A549 (cell line): ENCODE measurements around the gene FHIT. TPM values are rescaled to one million over a fixed set of nuclear protein-coding genes. Genes with fewer than 3 reads are reported as not detected.

Experiments used
- ATAC-seq, 2 experiments: fragments of 200-7000 bp in 1 of 2; fragments of >200 bp in 1 of 2; cut with Nextera tagmentation in 1 of 2; cut with Tn5 transposase in 1 of 2; 3 replicates each; pipeline versions ENCODE4 v1.8.0 to v1.9.1; 2018 to 2020; ENCODE audit warnings: mild to moderate bottlenecking in 1 of 2, moderate library complexity in 1 of 2
- CTCF ChIA-PET: fragments of 300-600 bp; sonication (Branson Sonifier 250); formaldehyde crosslinking; extraction: SDS; loops from one replicate; lab custom pipeline; 2021; ENCODE audit warnings: antibody characterized with exemption, inconsistent platforms; lab: Yijun Ruan, JAX
- POLR2A ChIA-PET: fragments of 350-600 bp; formaldehyde crosslinking; extraction: SDS; loops from one replicate; lab custom pipeline; 2021; ENCODE audit warnings: antibody characterized with exemption, inconsistent platforms; lab: Yijun Ruan, JAX
- DNase-seq, 2 experiments: peaks; one replicate each; pipeline versions ENCODE4 v3.0.0 to v3.0.0-alpha.2; 2011 to 2016; ENCODE audit warnings: low read depth in 1 of 2, low spot score in 1 of 2
- FAIRE-seq: peaks from 2 replicates; lab custom pipeline; 2011; peaks lifted over from hg19 to GRCh38; lab: Jason Lieb, UNC
- H3K27ac ChIP-seq, 2 experiments: fragments of >200 bp; sonication (Bioruptor Twin); formaldehyde crosslinking; 3 replicates each; pipeline ENCODE4 v1.5.1; 2016 to 2017
- H3K4me1 ChIP-seq: fragments of >200 bp; sonication (Bioruptor Twin); formaldehyde crosslinking; 3 replicates; pipeline ENCODE4 v1.6.1; 2016
- H3K4me2 ChIP-seq: fragments of >200 bp; sonication (Bioruptor Twin); formaldehyde crosslinking; 3 replicates; pipeline ENCODE4 v1.6.1; 2016
- H3K4me3 ChIP-seq: fragments of >200 bp; sonication (Bioruptor Twin); formaldehyde crosslinking; 3 replicates; pipeline ENCODE4 v1.5.1; 2016
- H3K9me3 ChIP-seq: fragments of >200 bp; sonication (Bioruptor Twin); formaldehyde crosslinking; 3 replicates; pipeline ENCODE4 v1.6.1; 2016
- CBX8 ChIP-seq: fragments of 200-600 bp; sonication (generic); IDR thresholded peaks from 2 replicates; pipeline ENCODE4 v1.6.1; 2016
- CHD2 ChIP-seq: fragments of 150-350 bp; IDR thresholded peaks from 2 replicates; pipeline ENCODE4 v1.6.1; 2014; ENCODE audit warnings: low read length; ENCODE audit not compliant: partially characterized antibody
- EHF ChIP-seq: fragments of 250-450 bp; sonication (Bioruptor Pico); IDR thresholded peaks from 2 replicates; pipeline ENCODE4 v1.5.0; 2020; ENCODE audit warnings: mild to moderate bottlenecking
- HEYL ChIP-seq: fragments of 250-450 bp; sonication (Bioruptor Pico); IDR thresholded peaks from 2 replicates; pipeline ENCODE4 v1.8.0; 2021; ENCODE audit warnings: mild to moderate bottlenecking, moderate library complexity
- HOXA7 ChIP-seq: fragments of 250-450 bp; sonication (Bioruptor Pico); IDR thresholded peaks from 2 replicates; pipeline ENCODE4 v1.5.0; 2020; ENCODE audit warnings: mild to moderate bottlenecking, moderate library complexity
- HOXB5 ChIP-seq: fragments of 250-450 bp; sonication (Bioruptor Pico); IDR thresholded peaks from 2 replicates; pipeline ENCODE4 v1.5.0; 2020; ENCODE audit warnings: mild to moderate bottlenecking, moderate library complexity
- KDM1A ChIP-seq: fragments of 200-600 bp; sonication (generic); IDR thresholded peaks from 2 replicates; pipeline ENCODE4 v1.6.1; 2016; ENCODE audit warnings: low read depth, mild to moderate bottlenecking
- MAFK ChIP-seq: fragments of 450-650 bp; IDR thresholded peaks from 2 replicates; pipeline ENCODE4 v1.6.1; 2014; ENCODE audit not compliant: partially characterized antibody
- MAZ ChIP-seq: fragments of 150-350 bp; IDR thresholded peaks from 2 replicates; pipeline ENCODE4 v1.6.1; 2014; ENCODE audit warnings: antibody characterized with exemption, low read depth, low read length, borderline replicate concordance
- NFE2L2 ChIP-seq: fragments of 150-350 bp; conservative IDR thresholded peaks from 2 replicates; pipeline ENCODE4 v1.6.1; 2014; ENCODE audit warnings: low read length
- NPAS2 ChIP-seq: fragments of 250-450 bp; sonication (Bioruptor Pico); IDR thresholded peaks from 2 replicates; pipeline ENCODE4 v1.8.0; 2022; ENCODE audit warnings: mild to moderate bottlenecking, moderate library complexity, borderline replicate concordance
- NR3C1 ChIP-seq: fragments of >200 bp; sonication (Bioruptor Twin); formaldehyde crosslinking; IDR thresholded peaks from 3 replicates; pipeline ENCODE4 v1.6.1; 2017
- PHF8 ChIP-seq: fragments of 200-600 bp; sonication (generic); IDR thresholded peaks from 2 replicates; pipeline ENCODE4 v1.6.1; 2016; ENCODE audit warnings: low read depth, mild to moderate bottlenecking, antibody characterized with exemption, moderate library complexity, borderline replicate concordance
- POLR2A ChIP-seq: IDR thresholded peaks from 2 replicates; pipeline ENCODE4 v1.6.1; 2012; ENCODE audit warnings: mild to moderate bottlenecking, low read length
- RFX5 ChIP-seq: fragments of 450-650 bp; IDR thresholded peaks from 2 replicates; pipeline ENCODE4 v1.7.1; 2014; ENCODE audit warnings: antibody characterized with exemption, mild to moderate bottlenecking, moderate library complexity
- RNF2 ChIP-seq: fragments of 200-600 bp; sonication (generic); IDR thresholded peaks from 2 replicates; pipeline ENCODE4 v1.6.1; 2016; ENCODE audit warnings: low read depth, mild to moderate bottlenecking, antibody characterized with exemption, moderate library complexity, borderline replicate concordance
- SREBF2 ChIP-seq: fragments of 450-650 bp; IDR thresholded peaks from 2 replicates; pipeline ENCODE4 v1.6.1; 2014; ENCODE audit warnings: mild to moderate bottlenecking, moderate library complexity
- TFCP2L1 ChIP-seq: fragments of 250-450 bp; sonication (Bioruptor Pico); IDR thresholded peaks from 2 replicates; pipeline ENCODE4 v1.5.0; 2021; ENCODE audit warnings: mild to moderate bottlenecking
- TP53 ChIP-seq: fragments of 250-450 bp; sonication (Bioruptor Pico); IDR thresholded peaks from 2 replicates; pipeline ENCODE4 v1.5.0; 2021; ENCODE audit warnings: mild to moderate bottlenecking, moderate library complexity
- ZC3H11A ChIP-seq: fragments of 450-650 bp; IDR thresholded peaks from 2 replicates; pipeline ENCODE4 v1.6.1; 2014; ENCODE audit warnings: antibody characterized with exemption, mild to moderate bottlenecking
- ZNF302 ChIP-seq: fragments of 250-450 bp; sonication (Bioruptor Pico); IDR thresholded peaks from 2 replicates; pipeline ENCODE4 v1.9.0; 2021; ENCODE audit warnings: inconsistent platforms, mild to moderate bottlenecking, moderate library complexity
- ZSCAN20 ChIP-seq: fragments of 250-450 bp; sonication (Bioruptor Pico); IDR thresholded peaks from 2 replicates; pipeline ENCODE4 v1.8.0; 2022; ENCODE audit warnings: mild to moderate bottlenecking, moderate library complexity
- WGBS: methylation state at CpG from one replicate; pipeline ENCODE4 v1.1.6; 2017; ENCODE audit errors: missing lambda C conversion rate; 5-methylcytosine and 5-hydroxymethylcytosine counted together
- polyA plus RNA-seq, 4 experiments: library from polyadenylated mRNA; depleted of rRNA in 3 of 4; stranded (reverse); fragments of >200 nt; fragmentation: RNase III in 1 of 4; extraction: RNeasy Plus Mini Kit Qiagen cat#74134 plus additional on column Dnase treatment in 1 of 4; gene quantifications; 2 replicates in 3 of 4; 3 replicates in 1 of 4; pipeline ENCODE4 v1.2.3, GENCODE V29; 2011 to 2017
- TF ChIP-seq, protein P1 (sequence below): fragments of 450-650 bp; IDR thresholded peaks from 2 replicates; pipeline ENCODE4 v1.6.1; 2014; ENCODE audit warnings: antibody characterized with exemption
- TF ChIP-seq, protein P2 (sequence below): fragments of >200 bp; sonication (Bioruptor Twin); formaldehyde crosslinking; IDR thresholded peaks from 3 replicates; pipeline ENCODE4 v1.5.1; 2016
- TF ChIP-seq, protein P3 (sequence below): fragments of 200-600 bp; sonication (generic); IDR thresholded peaks from 2 replicates; pipeline ENCODE4 v1.6.1; 2016; ENCODE audit warnings: antibody characterized with exemption, mild to moderate bottlenecking, moderate library complexity
- TF ChIP-seq, protein P4 (sequence below): IDR thresholded peaks from 2 replicates; pipeline ENCODE4 v1.6.1; 2012; ENCODE audit warnings: low read depth, borderline replicate concordance
- TF ChIP-seq, protein P5 (sequence below): fragments of 250-450 bp; sonication (Bioruptor Pico); IDR thresholded peaks from 2 replicates; pipeline ENCODE4 v1.5.0; 2020; ENCODE audit warnings: low read depth, mild to moderate bottlenecking, moderate library complexity

Gene FHIT
- polyA plus RNA-seq, 2 of the 4 experiments (the other 2 are of a cell fraction): 0.76 to 0.92 TPM

GRCh38 chr3:59990915-59991314, 1260.3 kb downstream of the FHIT start:
- 38% methylated on average over 2 of the region's 2 CpGs for WGBS
- H3K4me3 ChIP-seq: no peak overlapping the region
- DNase-seq (no peak), ATAC-seq (no peak), FAIRE-seq (no peak)
- ChIA-PET CTCF (no interaction called here), POLR2A (no interaction called here)
- H3K4me1 ChIP-seq: no peaks in the 10 kb centered on the region
- no peak overlapping the region for H3K4me2 ChIP-seq
- no peak overlapping the region for H3K27ac ChIP-seq
- H3K9me3 ChIP-seq: no peaks in the 10 kb centered on the region
- TF ChIP-seq KDM1A (no peak), TFCP2L1 (no peak), ZSCAN20 (CRISPR knock-in tag) (no peak), CHD2 (no peak), SREBF2 (no peak), EHF (CRISPR knock-in tag) (no peak), TP53 (CRISPR knock-in tag) (no peak), MAZ (no peak), HOXA7 (no peak), PHF8 (no peak), POLR2A (no peak), HOXB5 (CRISPR knock-in tag) (no peak), NPAS2 (CRISPR knock-in tag) (no peak)
- TF ChIP-seq, protein P1, sequence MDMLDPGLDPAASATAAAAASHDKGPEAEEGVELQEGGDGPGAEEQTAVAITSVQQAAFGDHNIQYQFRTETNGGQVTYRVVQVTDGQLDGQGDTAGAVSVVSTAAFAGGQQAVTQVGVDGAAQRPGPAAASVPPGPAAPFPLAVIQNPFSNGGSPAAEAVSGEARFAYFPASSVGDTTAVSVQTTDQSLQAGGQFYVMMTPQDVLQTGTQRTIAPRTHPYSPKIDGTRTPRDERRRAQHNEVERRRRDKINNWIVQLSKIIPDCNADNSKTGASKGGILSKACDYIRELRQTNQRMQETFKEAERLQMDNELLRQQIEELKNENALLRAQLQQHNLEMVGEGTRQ: no peak
- TF ChIP-seq, protein P2, sequence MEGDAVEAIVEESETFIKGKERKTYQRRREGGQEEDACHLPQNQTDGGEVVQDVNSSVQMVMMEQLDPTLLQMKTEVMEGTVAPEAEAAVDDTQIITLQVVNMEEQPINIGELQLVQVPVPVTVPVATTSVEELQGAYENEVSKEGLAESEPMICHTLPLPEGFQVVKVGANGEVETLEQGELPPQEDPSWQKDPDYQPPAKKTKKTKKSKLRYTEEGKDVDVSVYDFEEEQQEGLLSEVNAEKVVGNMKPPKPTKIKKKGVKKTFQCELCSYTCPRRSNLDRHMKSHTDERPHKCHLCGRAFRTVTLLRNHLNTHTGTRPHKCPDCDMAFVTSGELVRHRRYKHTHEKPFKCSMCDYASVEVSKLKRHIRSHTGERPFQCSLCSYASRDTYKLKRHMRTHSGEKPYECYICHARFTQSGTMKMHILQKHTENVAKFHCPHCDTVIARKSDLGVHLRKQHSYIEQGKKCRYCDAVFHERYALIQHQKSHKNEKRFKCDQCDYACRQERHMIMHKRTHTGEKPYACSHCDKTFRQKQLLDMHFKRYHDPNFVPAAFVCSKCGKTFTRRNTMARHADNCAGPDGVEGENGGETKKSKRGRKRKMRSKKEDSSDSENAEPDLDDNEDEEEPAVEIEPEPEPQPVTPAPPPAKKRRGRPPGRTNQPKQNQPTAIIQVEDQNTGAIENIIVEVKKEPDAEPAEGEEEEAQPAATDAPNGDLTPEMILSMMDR: no peak
- TF ChIP-seq, protein P3, sequence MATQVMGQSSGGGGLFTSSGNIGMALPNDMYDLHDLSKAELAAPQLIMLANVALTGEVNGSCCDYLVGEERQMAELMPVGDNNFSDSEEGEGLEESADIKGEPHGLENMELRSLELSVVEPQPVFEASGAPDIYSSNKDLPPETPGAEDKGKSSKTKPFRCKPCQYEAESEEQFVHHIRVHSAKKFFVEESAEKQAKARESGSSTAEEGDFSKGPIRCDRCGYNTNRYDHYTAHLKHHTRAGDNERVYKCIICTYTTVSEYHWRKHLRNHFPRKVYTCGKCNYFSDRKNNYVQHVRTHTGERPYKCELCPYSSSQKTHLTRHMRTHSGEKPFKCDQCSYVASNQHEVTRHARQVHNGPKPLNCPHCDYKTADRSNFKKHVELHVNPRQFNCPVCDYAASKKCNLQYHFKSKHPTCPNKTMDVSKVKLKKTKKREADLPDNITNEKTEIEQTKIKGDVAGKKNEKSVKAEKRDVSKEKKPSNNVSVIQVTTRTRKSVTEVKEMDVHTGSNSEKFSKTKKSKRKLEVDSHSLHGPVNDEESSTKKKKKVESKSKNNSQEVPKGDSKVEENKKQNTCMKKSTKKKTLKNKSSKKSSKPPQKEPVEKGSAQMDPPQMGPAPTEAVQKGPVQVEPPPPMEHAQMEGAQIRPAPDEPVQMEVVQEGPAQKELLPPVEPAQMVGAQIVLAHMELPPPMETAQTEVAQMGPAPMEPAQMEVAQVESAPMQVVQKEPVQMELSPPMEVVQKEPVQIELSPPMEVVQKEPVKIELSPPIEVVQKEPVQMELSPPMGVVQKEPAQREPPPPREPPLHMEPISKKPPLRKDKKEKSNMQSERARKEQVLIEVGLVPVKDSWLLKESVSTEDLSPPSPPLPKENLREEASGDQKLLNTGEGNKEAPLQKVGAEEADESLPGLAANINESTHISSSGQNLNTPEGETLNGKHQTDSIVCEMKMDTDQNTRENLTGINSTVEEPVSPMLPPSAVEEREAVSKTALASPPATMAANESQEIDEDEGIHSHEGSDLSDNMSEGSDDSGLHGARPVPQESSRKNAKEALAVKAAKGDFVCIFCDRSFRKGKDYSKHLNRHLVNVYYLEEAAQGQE: no peak
- TF ChIP-seq, all 56 proteins: peak for 0

DNA sequence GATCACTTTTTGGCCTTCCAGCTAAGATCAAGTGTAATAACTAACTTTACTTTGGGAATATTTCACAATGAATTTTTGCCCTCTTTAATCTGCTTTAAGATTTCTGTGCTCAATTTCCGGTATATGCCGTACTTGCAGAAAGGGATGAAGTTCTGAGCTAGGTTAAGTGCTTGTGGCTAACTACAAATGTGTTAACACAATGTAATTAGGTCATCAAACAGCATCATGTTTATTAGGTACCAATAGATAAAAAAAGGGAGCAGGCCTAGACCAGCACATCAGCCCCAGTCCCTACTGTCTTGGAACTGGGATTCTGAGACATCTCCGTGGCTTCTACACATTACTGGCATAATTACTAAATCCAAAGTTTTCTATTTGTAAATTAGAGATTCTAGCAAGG, 1268.7 kb downstream of the FHIT start:
- CTCF ChIA-PET: no interaction called here
- ATAC-seq (no peak), FAIRE-seq (no peak), DNase-seq (no peak)
- POLR2A ChIA-PET: no interaction called here
- H3K4me3 ChIP-seq: no peak overlapping the region
- H3K9me3 ChIP-seq: no peaks in the 10 kb centered on the region
- WGBS: 36% methylated on average over 3 of the region's 3 CpGs
- no peak overlapping the region for H3K27ac ChIP-seq
- H3K4me1 ChIP-seq: no peaks in the 10 kb centered on the region
- no peak for TF ChIP-seq MAZ
- TF ChIP-seq, protein P4, sequence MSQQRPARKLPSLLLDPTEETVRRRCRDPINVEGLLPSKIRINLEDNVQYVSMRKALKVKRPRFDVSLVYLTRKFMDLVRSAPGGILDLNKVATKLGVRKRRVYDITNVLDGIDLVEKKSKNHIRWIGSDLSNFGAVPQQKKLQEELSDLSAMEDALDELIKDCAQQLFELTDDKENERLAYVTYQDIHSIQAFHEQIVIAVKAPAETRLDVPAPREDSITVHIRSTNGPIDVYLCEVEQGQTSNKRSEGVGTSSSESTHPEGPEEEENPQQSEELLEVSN: no peak
- H3K4me2 ChIP-seq: no peak overlapping the region

- Histone ChIP-seq H3K9me3 (no peaks in the 10 kb centered on the region), H3K4me2 (no peak overlapping the region), H3K4me3 (no peak overlapping the region), H3K27ac (no peak overlapping the region), H3K4me1 (no peaks in the 10 kb centered on the region)
- ATAC-seq: no peak
- no peak for DNase-seq
- CTCF ChIA-PET: no interaction called here
- 47% methylated on average over 6 of the region's 6 CpGs for WGBS
- no peak for FAIRE-seq
- POLR2A ChIA-PET: no interaction called here
- TF ChIP-seq MAFK (no peak), RNF2 (no peak), ZC3H11A (no peak), HEYL (no peak), MAZ (no peak), NFE2L2 (no peak), POLR2A (no peak), NR3C1 (no peak), PHF8 (no peak), ZNF302 (CRISPR knock-in tag) (no peak), TP53 (CRISPR knock-in tag) (no peak), RFX5 (no peak), SREBF2 (no peak), CBX8 (no peak)
- TF ChIP-seq, protein P5, sequence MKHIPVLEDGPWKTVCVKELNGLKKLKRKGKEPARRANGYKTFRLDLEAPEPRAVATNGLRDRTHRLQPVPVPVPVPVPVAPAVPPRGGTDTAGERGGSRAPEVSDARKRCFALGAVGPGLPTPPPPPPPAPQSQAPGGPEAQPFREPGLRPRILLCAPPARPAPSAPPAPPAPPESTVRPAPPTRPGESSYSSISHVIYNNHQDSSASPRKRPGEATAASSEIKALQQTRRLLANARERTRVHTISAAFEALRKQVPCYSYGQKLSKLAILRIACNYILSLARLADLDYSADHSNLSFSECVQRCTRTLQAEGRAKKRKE (CRISPR knock-in tag): no peak
Measured at GRCh38 chr3:59981377-59981776, 1269.9 kb downstream of the FHIT start.
